AG04449 (cell line): Measurements from ENCODE around the gene NDRG3.

Source experiments
- CTCF ChIA-PET: fragments of 350-600 bp; formaldehyde crosslinking; extraction: SDS; loops from one replicate; lab custom pipeline; 2021; ENCODE audit warnings: antibody characterized with exemption; lab: Yijun Ruan, JAX
- POLR2A ChIA-PET: fragments of 400-600, 350-600 bp; formaldehyde crosslinking; extraction: SDS; loops from one replicate; lab custom pipeline; 2020; ENCODE audit warnings: antibody characterized with exemption, inconsistent platforms; lab: Yijun Ruan, JAX
- DNase-seq: peaks from one replicate; pipeline ENCODE4 v3.0.0-alpha.2; 2010; ENCODE audit warnings: low read depth, low spot score
- H3K4me3 ChIP-seq: 2 replicates; pipeline ENCODE4 v1.5.1; 2011; ENCODE audit warnings: low read depth, mild to moderate bottlenecking, control low read depth, low read length
- TF ChIP-seq, protein P1 (sequence below): IDR thresholded peaks from one replicate; pipeline ENCODE4 v1.5.1; 2011; ENCODE audit warnings: mild to moderate bottlenecking, moderate library complexity, low read length, control low read depth, inconsistent platforms; ENCODE audit not compliant: insufficient read depth; ENCODE audit errors: missing control alignments

The NDRG3 gene

DNA sequence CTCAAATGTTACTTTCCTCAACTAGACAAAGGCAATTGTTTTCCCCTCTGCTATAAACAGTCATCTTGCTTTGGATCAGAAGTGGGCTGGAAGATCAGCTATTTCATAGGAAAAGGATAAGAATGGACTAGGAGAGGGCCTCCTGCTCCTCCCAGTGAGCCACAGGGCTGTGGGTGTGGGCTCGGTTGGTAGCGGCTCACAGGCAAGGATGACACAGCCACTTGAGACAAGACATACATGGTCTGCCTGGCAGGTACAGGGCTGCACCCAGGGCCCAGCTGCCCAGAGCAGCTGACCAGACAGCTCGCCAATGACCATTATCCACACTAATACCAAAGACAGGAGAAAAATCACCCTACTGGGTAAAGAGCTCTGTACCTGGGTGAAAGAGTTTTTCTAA is 90.9 kb downstream of the NDRG3 start:
- TF ChIP-seq, protein P1, sequence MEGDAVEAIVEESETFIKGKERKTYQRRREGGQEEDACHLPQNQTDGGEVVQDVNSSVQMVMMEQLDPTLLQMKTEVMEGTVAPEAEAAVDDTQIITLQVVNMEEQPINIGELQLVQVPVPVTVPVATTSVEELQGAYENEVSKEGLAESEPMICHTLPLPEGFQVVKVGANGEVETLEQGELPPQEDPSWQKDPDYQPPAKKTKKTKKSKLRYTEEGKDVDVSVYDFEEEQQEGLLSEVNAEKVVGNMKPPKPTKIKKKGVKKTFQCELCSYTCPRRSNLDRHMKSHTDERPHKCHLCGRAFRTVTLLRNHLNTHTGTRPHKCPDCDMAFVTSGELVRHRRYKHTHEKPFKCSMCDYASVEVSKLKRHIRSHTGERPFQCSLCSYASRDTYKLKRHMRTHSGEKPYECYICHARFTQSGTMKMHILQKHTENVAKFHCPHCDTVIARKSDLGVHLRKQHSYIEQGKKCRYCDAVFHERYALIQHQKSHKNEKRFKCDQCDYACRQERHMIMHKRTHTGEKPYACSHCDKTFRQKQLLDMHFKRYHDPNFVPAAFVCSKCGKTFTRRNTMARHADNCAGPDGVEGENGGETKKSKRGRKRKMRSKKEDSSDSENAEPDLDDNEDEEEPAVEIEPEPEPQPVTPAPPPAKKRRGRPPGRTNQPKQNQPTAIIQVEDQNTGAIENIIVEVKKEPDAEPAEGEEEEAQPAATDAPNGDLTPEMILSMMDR, result no peak
- DNase-seq, result no peak
- no peak overlapping the region for H3K4me3 ChIP-seq
- ChIA-PET CTCF (no interaction called here), POLR2A (no interaction called here)

DNA sequence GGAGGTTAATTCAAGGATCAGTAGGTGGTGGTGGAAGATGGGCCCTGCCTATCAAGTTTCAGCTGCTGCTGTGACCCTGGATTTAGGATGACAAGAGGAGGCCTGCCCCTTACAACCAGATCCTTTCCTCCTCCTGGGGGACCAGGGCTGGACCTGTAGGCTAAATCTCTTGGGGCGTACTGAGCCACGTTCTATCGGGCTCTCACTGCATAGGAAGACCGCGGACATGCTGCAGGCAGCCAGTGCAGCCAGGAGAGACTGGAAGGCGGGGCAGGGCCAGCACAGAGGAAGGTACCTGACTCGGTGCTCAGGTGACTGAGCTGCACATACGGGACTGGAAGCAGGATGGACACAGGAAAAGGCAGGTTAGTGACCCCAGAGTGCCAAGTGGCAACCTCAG is 91.4 kb downstream of the NDRG3 start:
- TF ChIP-seq, protein P1, result no peak
- DNase-seq, result no peak
- ChIA-PET CTCF (interaction anchor here (1.3 kb wide), 1 partner anchor 100 kb away, joined by 4 read pairs; no protein-coding TSS in a partner anchor), POLR2A (no interaction called here)
- no peak overlapping the region for H3K4me3 ChIP-seq

DNA sequence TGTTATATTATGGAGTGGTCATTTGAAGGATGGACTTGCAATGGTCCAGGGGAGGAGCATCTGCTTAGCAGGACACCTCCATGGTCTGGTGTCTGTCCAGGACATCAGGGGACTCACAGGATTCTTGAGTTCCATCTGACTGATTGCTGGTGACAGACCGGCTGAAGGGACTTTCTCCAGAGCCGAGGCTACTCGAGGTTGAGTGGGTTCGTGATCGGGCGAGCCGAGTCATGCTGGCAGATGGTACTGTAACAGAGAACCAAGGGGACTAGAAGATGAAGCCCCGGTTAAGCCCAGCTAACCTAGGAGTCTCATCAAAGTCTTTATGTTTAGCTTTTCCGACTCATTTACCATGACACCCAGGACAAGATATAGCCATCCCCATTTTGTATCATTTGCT is 92.4 kb downstream of the NDRG3 start:
- TF ChIP-seq, protein P1, result no peak
- CTCF ChIA-PET, result interaction anchor here (1.3 kb wide), 1 partner anchor 101 kb away, joined by 4 read pairs; no protein-coding TSS in a partner anchor
- no peak overlapping the region for H3K4me3 ChIP-seq

DNA sequence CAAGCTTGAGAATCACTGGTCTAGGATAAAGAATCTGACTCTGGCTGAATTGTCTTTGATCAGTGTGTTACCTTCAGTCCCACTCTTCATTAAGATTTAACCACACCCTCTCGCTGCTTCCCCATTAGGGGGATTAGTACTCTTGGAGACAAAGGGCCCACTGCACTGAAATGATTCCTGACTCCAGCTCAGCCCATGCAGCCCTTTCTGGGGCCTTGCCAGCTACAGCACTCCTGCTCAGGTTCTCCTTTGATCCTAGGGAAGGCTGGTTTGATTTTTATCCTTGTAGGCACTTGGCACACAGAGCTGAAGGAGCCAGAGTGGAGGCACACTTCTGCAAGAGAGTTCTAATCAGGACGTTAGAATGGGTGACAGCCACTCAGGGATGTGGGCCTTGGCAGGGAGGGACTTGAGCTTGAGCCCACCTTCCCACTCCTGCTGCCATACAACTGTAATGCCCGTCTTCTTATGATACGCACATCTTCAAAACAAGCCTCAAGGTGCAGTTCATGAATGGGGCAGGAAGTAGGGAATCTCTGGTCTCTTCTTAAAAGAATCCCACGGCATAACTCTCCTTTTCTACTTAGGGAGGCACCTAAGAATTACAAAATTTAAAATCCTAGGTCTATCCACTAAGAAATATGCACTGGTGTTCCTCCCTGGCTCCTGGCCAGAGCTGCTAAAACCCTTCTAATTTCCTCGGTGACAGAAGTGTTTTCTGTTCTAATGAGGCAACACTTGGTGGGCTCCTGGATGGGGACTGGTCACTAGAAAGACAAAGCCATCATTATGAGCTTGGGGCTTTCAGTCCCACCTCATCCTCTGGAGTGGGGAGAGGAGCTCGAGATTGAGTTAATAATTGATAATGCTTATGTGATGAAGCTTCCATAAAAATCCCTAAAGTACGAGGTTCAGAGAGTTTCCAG is 98.4 kb downstream of the NDRG3 start:
- H3K4me3 ChIP-seq, result no peak overlapping the region
- ChIA-PET POLR2A (interaction anchor here (0.6 kb wide), 1 partner anchor 9 kb away, joined by 3 read pairs; no protein-coding TSS in a partner anchor), CTCF (interaction anchor here (1.3 kb wide), 1 partner anchor 17 kb away, joined by 3 read pairs; no protein-coding TSS in a partner anchor)
- DNase-seq, result no peak
- TF ChIP-seq, protein P1, result no peak

More for the DNA sequence above, 92.4 kb downstream of the NDRG3 start:
- POLR2A ChIA-PET, result no interaction called here
- DNase-seq, result no peak

DNA sequence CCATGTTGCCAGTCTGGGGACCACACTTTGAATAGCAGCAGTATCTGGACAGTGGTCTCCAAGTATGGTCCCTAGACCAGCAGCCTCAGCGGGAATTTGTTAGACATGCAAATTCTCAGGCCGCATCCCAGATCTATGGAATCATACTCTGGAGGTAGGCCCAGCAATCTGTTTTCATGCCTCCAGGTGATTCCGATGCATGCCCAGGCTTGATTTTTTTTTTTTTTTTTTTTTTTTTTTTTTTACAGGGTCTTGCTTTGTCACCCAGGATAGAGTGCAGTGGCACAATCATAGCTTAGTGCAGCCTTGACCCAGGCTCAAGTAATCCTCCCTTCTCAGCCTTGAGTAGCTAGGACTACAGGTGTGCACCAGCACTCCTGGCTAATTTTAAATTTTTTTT is 99.2 kb downstream of the NDRG3 start:
- no peak overlapping the region for H3K4me3 ChIP-seq
- TF ChIP-seq, protein P1, result no peak
- POLR2A ChIA-PET, result no interaction called here
- CTCF ChIA-PET, result no interaction called here
- no peak for DNase-seq

DNA sequence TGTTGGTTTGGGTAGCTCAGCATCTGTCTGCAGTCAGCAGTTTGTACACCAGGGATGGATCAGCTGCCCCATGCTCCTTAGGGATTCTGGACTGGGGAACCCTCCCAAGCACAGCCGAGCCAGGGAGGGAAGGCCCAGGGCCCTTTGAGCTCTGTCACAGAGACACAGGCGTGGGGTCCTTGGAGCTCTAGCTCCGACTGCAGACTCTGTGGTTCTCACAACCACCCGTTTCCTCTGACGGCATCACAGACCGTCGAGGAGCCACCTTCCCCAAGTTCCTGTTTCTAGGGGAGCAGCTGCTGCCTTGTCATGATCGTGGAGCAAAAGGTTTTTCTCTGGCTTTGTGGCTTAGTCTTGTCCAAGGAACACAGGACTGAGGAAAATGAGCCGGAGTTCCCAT is 99.9 kb downstream of the NDRG3 start, which contains the start of gene SLA2:
Gene SLA2 (minus strand): TSS at position 199 of the 400 bp plus-strand sequence. CDS start 4,861 bp downstream, outside the sequence.
- CTCF ChIA-PET, result no interaction called here
- TF ChIP-seq, protein P1, result no peak
- POLR2A ChIA-PET, result no interaction called here
- no peak for DNase-seq
- no peak within 1 kb of the TSS for H3K4me3 ChIP-seq
